Heart left ventricle (tissue), 16 donors: Measurements from ENCODE around the gene GOLGA2. TPM values are rescaled to one million over a fixed set of nuclear protein-coding genes. Genes with fewer than 3 reads are reported as not detected.

Source experiments
- ATAC-seq, 4 donors: fragments of 200-7000 bp; cut with Tn5 transposase; one replicate each; pipeline ENCODE4 v1.9.1; 2020 to 2022; ENCODE audit warnings: moderate library complexity in 4 of 4, mild to moderate bottlenecking in 3 of 4, moderate number of reproducible peaks in 1 of 4
- DNase-seq, 5 donors: peaks; one replicate each; pipeline ENCODE4 v3.0.0-alpha.2; 2020
- H3K27ac ChIP-seq, 12 donors: fragments of 200-600 bp; sonication (generic) in 4 of 12; one replicate each; pipeline versions ENCODE4 v1.5.0 to v1.8.0; 2016 to 2022; ENCODE audit warnings: mild to moderate bottlenecking in 2 of 12
- H3K27me3 ChIP-seq, 9 donors: fragments of 200-600 bp; sonication (generic) in 2 of 9; one replicate each; pipeline versions ENCODE4 v1.5.1 to v1.8.0; 2016 to 2022; ENCODE audit warnings: mild to moderate bottlenecking in 3 of 9
- H3K36me3 ChIP-seq, 9 donors: fragments of 200-600 bp; sonication (generic) in 2 of 9; one replicate each; pipeline versions ENCODE4 v1.5.0 to v1.8.0; 2018 to 2022; ENCODE audit warnings: mild to moderate bottlenecking in 2 of 9
- H3K4me1 ChIP-seq, 12 donors: fragments of 200-600 bp; sonication (generic) in 4 of 12; one replicate each; pipeline versions ENCODE4 v1.5.0 to v1.8.0; 2016 to 2022; ENCODE audit warnings: mild to moderate bottlenecking in 3 of 12
- H3K4me3 ChIP-seq, 12 donors: fragments of 200-600 bp; sonication (generic) in 4 of 12; one replicate each; pipeline versions ENCODE4 v1.5.0 to v1.8.0; 2017 to 2022; ENCODE audit warnings: mild to moderate bottlenecking in 9 of 12, moderate library complexity in 4 of 12
- H3K9me3 ChIP-seq, 12 donors: fragments of 200-600 bp; sonication (generic) in 4 of 12; one replicate each; pipeline versions ENCODE4 v1.5.0 to v1.8.0; 2016 to 2022; ENCODE audit warnings: mild to moderate bottlenecking in 1 of 12
- CTCF ChIP-seq, 12 donors: fragments of 200-600 bp; sonication (generic) in 4 of 12; IDR thresholded peaks; one replicate each; pipeline versions ENCODE4 v1.5.0 to v1.8.0; 2018 to 2022; ENCODE audit warnings: antibody characterized with exemption in 12 of 12, mild to moderate bottlenecking in 5 of 12
- POLR2A ChIP-seq, 2 donors: fragments of 450-650 bp; IDR thresholded peaks; one replicate each; pipeline ENCODE4 v1.6.1; 2017; ENCODE audit warnings: antibody characterized with exemption in 2 of 2, mild to moderate bottlenecking in 2 of 2, moderate library complexity in 2 of 2
- WGBS, 4 donors: extraction: QIAGEN DNeasy Blood & Tissue Kit in 2 of 4; methylation state at CpG; one replicate each; pipeline versions ENCODE4 v1.1.5 to v1.1.7; 2013 to 2018; 5-methylcytosine and 5-hydroxymethylcytosine counted together
- intact Hi-C, 10 donors: fragments of 100-400 bp; cut with DNase I; formaldehyde crosslinking; loops; one replicate each; pipeline versions ENCODE4 v1.11.1 to v1.14.2; 2022
- microRNA counts, 2 donors: library from miRNA; unstranded; fragments of <30 nt; microRNA quantifications; one replicate each; lab custom pipeline; 2016
- microRNA-seq, 4 donors: library from miRNA; unstranded; fragments of <30 nt; microRNA quantifications; one replicate each; pipeline versions ENCODE4 to v1.2.0, GENCODE V29; 2017 to 2020
- polyA plus RNA-seq, 2 donors: library from polyadenylated mRNA; stranded (reverse); fragments of 200-250 nt; gene quantifications; one replicate each; pipeline ENCODE4 v1.2.3, GENCODE V29; 2013
- total RNA-seq, 9 donors: library from RNA; depleted of rRNA in 2 of 9; stranded (reverse); fragments of >200 nt in 2 of 9; fragmentation: NEBNext Ultra II Directional in 3 of 9; extraction: Animal tissue kit (Norgen Biotek cat#: 25700) in 3 of 9; gene quantifications; one replicate each; pipeline versions ENCODE4 v1.1.0 to v1.2.4, GENCODE V29; 2016 to 2023
- donor health status: ischemic (EF 13 %, LVEDD 7.1; RV severe dilation, severe dysfunction).
- donor health status: healthy with polysubstance abuse.
- donor health status: DM: no; HTN: yes; CAD: no.
- donor health status: DM: no; HTN: no; CAD: no.
- donor health status: ischemic (EF 25% LVEDD 6.9; RV normal size, moderate dysfunction).
- donor health status: ischemic (EF 25% LVEDD 5.7; RV mildly dilated, moderate dysfunction).
- donor health status: healthy.
- donor health status: DM: yes; HTN: yes; CAD: no.
- donor health status: ischemic (EF 35%, LVEDD 5.7; RV mildly dilated, moderate dysfunction).
- donor health status: nonischemic (EF 11% LVEDD 7.7; RV severe dilation, severe dysfunction).
- donor health status: DM: yes; HTN: yes; CAD: no.
- donor health status: PGD.
- donor health status: ischemic (EF 29% LVEDD 5.4; RV normal size, mild dysfunction).
- donor health status: nonischemic (EF 23%, LVEDD 6.1; RV moderate dilation, normal function).

The GOLGA2 gene
- total and polyA plus RNA-seq, 11 donors: 68.5 to 144 (median 87.4) TPM

DNA sequence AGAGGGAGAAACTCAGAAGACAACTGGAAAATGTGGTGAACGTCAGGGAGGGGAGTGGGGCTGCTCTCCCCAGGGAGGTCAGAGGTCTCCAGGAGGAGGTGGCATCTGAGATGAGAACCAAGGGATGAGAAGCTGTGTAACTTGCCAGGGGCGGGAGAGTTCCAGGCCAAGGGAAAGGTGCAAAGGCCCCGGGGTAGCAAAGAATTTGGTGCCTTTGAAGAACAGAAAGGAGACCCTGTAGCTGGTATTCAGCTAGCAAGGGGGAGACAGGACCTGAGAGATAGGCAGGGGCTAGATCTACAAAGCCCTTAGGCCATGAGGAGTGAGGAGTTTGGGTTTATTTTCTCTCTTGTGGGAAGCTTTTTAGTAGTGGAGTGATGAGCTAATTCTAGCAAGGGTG is 69.3 kb downstream of the GOLGA2 start:
- no peak for ATAC-seq
- Histone ChIP-seq H3K4me1 (peaks cover 0 to 19% (median 8%) of the 10 kb centered on the region in 12 donors), H3K9me3 (no peaks in the 10 kb centered on the region), H3K36me3 (no peaks in the 10 kb centered on the region), H3K27ac (no peak overlapping the region), H3K27me3 (peaks cover 0 to 14% (median 6%) of the 10 kb centered on the region in 9 donors), H3K4me3 (no peak overlapping the region)
- 82 to 89% (median 84%) methylated on average over 3 of the region's 3 CpGs for WGBS, 4 donors
- intact Hi-C loops: loop anchor here in 2 of 10 donors (10.0 kb wide), 2 partner anchors 48 to 138 kb away; partner anchors contain the start of gene SLC27A4 (in 1 of the 2)
- no peak for DNase-seq
- TF ChIP-seq POLR2A (IDR thresholded peaks at IDR 0.05) (no peak), CTCF (IDR thresholded peaks at IDR 0.05) (no peak)

MicroRNAs encoded within 50 kb of the gene (microRNA counts, 767-probe panel; counts per million panel counts)
- microRNA hsa-miR-199b-5p (lab: Ali Mortazavi, UCI) (3,298 to 3,821 counts per million in 2 donors), microRNA hsa-miR-3154 (lab: Ali Mortazavi, UCI) (0 to 71.6 counts per million in 2 donors)

Small RNA genes within 50 kb of the gene (microRNA-seq; reads per million reads assigned to microRNA genes)
- gene MIR199B (237 to 575 (median 356) reads per million in 4 donors), gene MIR3154 (0.77 to 1.2 (median 0.90) reads per million in 4 donors)

Other genes with a start within 250 kb of the GOLGA2 start
- gene NAIF1, start 208.7 kb downstream of the GOLGA2 start, total RNA-seq: 1 to 10 TPM; 3.5 to 8.9 (median 7.2) TPM
- gene NAIF1, start 208.7 kb downstream of the GOLGA2 start, polyA plus RNA-seq: 1 to 10 TPM; 4.0 to 5.0 TPM
- 10 to 100 TPM in 3 of 9 donors, 1 to 10 TPM in 6; 3.2 to 15.1 (median 6.7) TPM for gene SLC25A25, start 207.8 kb downstream of the GOLGA2 start, total RNA-seq
- 1 to 10 TPM; 1.7 to 8.8 TPM for gene SLC25A25, start 207.8 kb downstream of the GOLGA2 start, polyA plus RNA-seq
- 100 to 1,000 TPM; 116 to 166 (median 139) TPM for gene PTGES2, start 148.3 kb downstream of the GOLGA2 start, total RNA-seq
- gene PTGES2, start 148.3 kb downstream of the GOLGA2 start, polyA plus RNA-seq: 100 to 1,000 TPM; 143 to 179 TPM
- 1 to 10 TPM in 1 of 9 donors, not detected in 8; 5.8 TPM for gene LCN2, start 126.6 kb downstream of the GOLGA2 start, total RNA-seq
- 1 to 10 TPM in 1 of 2 donors, not detected in 1; 1.1 TPM for gene LCN2, start 126.6 kb downstream of the GOLGA2 start, polyA plus RNA-seq
- 100 to 1,000 TPM in 2 of 9 donors, 10 to 100 TPM in 7; 29.9 to 280 (median 46.4) TPM for gene BBLN, start 115.7 kb downstream of the GOLGA2 start, total RNA-seq
- 100 to 1,000 TPM in 1 of 2 donors, 10 to 100 TPM in 1; 47.3 to 122 TPM for gene BBLN, start 115.7 kb downstream of the GOLGA2 start, polyA plus RNA-seq
- 100 to 1,000 TPM in 1 of 9 donors, 10 to 100 TPM in 8; 42.6 to 101 (median 79.3) TPM for gene CIZ1, start 84.4 kb downstream of the GOLGA2 start, total RNA-seq
- gene CIZ1, start 84.4 kb downstream of the GOLGA2 start, polyA plus RNA-seq: 10 to 100 TPM; 43.7 to 53.8 TPM
- 10 to 100 TPM in 1 of 9 donors, 1 to 10 TPM in 8; 1.6 to 17.2 (median 3.6) TPM for gene DNM1, start 72.6 kb downstream of the GOLGA2 start, total RNA-seq
- 1 to 10 TPM; 2.2 to 7.7 TPM for gene DNM1, start 72.6 kb downstream of the GOLGA2 start, polyA plus RNA-seq
- 10 to 100 TPM; 10.8 to 23.9 (median 18.7) TPM for gene SWI5, start 269 bp upstream of the GOLGA2 start, total RNA-seq
- gene SWI5, start 269 bp upstream of the GOLGA2 start, polyA plus RNA-seq: 10 to 100 TPM; 25.8 to 30.6 TPM
- gene TRUB2, start 46.4 kb upstream of the GOLGA2 start, total RNA-seq: 10 to 100 TPM; 12.9 to 49.7 (median 34.5) TPM
- 10 to 100 TPM; 25.3 to 25.6 TPM for gene TRUB2, start 46.4 kb upstream of the GOLGA2 start, polyA plus RNA-seq
- 10 to 100 TPM; 19.0 to 43.2 (median 29.8) TPM for gene COQ4, start 46.8 kb upstream of the GOLGA2 start, total RNA-seq
- gene COQ4, start 46.8 kb upstream of the GOLGA2 start, polyA plus RNA-seq: 10 to 100 TPM; 32.2 to 38.1 TPM
- 10 to 100 TPM; 10.7 to 36.1 (median 17.8) TPM for gene SLC27A4, start 64.5 kb upstream of the GOLGA2 start, total RNA-seq
- gene SLC27A4, start 64.5 kb upstream of the GOLGA2 start, polyA plus RNA-seq: 10 to 100 TPM; 25.9 to 48.8 TPM
- 10 to 100 TPM; 34.4 to 55.5 (median 45.4) TPM for gene URM1, start 95.4 kb upstream of the GOLGA2 start, total RNA-seq
- 10 to 100 TPM; 30.2 to 85.6 TPM for gene URM1, start 95.4 kb upstream of the GOLGA2 start, polyA plus RNA-seq
- gene CERCAM, start 144.8 kb upstream of the GOLGA2 start, total RNA-seq: 10 to 100 TPM in 7 of 9 donors, 1 to 10 TPM in 2; 5.9 to 30.0 (median 11.8) TPM
- 10 to 100 TPM in 1 of 2 donors, 1 to 10 TPM in 1; 5.3 to 10.7 TPM for gene CERCAM, start 144.8 kb upstream of the GOLGA2 start, polyA plus RNA-seq
- 10 to 100 TPM; 10.9 to 20.9 (median 13.7) TPM for gene ODF2, start 180.0 kb upstream of the GOLGA2 start, total RNA-seq
- 10 to 100 TPM in 1 of 2 donors, 1 to 10 TPM in 1; 8.0 to 25.5 TPM for gene ODF2, start 180.0 kb upstream of the GOLGA2 start, polyA plus RNA-seq
- gene GLE1, start 228.7 kb upstream of the GOLGA2 start, total RNA-seq: 10 to 100 TPM; 17.2 to 23.5 (median 19.9) TPM
- 10 to 100 TPM in 1 of 2 donors, 1 to 10 TPM in 1; 7.5 to 20.3 TPM for gene GLE1, start 228.7 kb upstream of the GOLGA2 start, polyA plus RNA-seq